K562 (cell line): ENCODE measurements around the gene CD52.
"Not testable (repeated sequence)": the region's sequence is repeated elsewhere in the genome, so short reads cannot be mapped to it uniquely, and the experiment has no call there.

Experiments
- DPF2 ChIP-seq: fragments of 450-650 bp; IDR thresholded peaks from 2 replicates; pipeline ENCODE4 v1.6.1; 2016
- GABPA ChIP-seq: fragments of 200-800 bp; sonication (Bioruptor generic); conservative IDR thresholded peaks from 2 replicates; pipeline ENCODE4 v1.6.1; 2016; ENCODE audit warnings: low read depth, missing genetic modification characterization, missing compliant biosample characterization
- HNRNPLL ChIP-seq: fragments of 200-400 bp; formaldehyde crosslinking; IDR thresholded peaks from 2 replicates; pipeline ENCODE4 v1.6.1; 2017; ENCODE audit warnings: low read length, low read depth, mild to moderate bottlenecking; ENCODE audit not compliant: poor library complexity, severe bottlenecking
- POLR2AphosphoS5 ChIP-seq: IDR thresholded peaks from 2 replicates; pipeline ENCODE4 v1.6.1; 2011; ENCODE audit warnings: mild to moderate bottlenecking, low read depth, low read length, moderate library complexity; ENCODE audit not compliant: control insufficient read depth, insufficient read depth
- SIN3A ChIP-seq, 2 experiments: fragments of 150-350 bp in 1 of 2; IDR thresholded peaks; 2 replicates each; pipeline ENCODE4 v1.6.1; 2011 to 2016; ENCODE audit warnings: borderline replicate concordance in 2 of 2, low read depth in 2 of 2, low read length in 2 of 2, mild to moderate bottlenecking in 2 of 2, moderate library complexity in 2 of 2; ENCODE audit not compliant: control insufficient read depth in 1 of 2
- TF ChIP-seq, protein P1 (sequence below), 3 experiments: IDR thresholded peaks in 2 of 3; conservative IDR thresholded peaks in 1 of 3; 2 replicates each; pipeline ENCODE4 v1.5.1; 2011 to 2012; ENCODE audit warnings: low read length in 3 of 3, mild to moderate bottlenecking in 3 of 3, control low read depth in 2 of 3, improper control_type of control experiment in 1 of 3, inconsistent platforms in 1 of 3, low read depth in 1 of 3, mixed read lengths in 1 of 3, moderate library complexity in 1 of 3; ENCODE audit not compliant: insufficient read depth in 2 of 3

GRCh38 chr1:26307966-26308899 is 9.5 kb upstream of the CD52 start:
- TF ChIP-seq HNRNPLL; SIN3A (IDR thresholded peaks at IDR 0.05; ENCODE audit: borderline replicate concordance in 2 of 2, control insufficient read depth in 1 of 2, low read depth in 2 of 2, low read length in 2 of 2); GABPA: not testable (repeated sequence)
- TF ChIP-seq, protein P1, sequence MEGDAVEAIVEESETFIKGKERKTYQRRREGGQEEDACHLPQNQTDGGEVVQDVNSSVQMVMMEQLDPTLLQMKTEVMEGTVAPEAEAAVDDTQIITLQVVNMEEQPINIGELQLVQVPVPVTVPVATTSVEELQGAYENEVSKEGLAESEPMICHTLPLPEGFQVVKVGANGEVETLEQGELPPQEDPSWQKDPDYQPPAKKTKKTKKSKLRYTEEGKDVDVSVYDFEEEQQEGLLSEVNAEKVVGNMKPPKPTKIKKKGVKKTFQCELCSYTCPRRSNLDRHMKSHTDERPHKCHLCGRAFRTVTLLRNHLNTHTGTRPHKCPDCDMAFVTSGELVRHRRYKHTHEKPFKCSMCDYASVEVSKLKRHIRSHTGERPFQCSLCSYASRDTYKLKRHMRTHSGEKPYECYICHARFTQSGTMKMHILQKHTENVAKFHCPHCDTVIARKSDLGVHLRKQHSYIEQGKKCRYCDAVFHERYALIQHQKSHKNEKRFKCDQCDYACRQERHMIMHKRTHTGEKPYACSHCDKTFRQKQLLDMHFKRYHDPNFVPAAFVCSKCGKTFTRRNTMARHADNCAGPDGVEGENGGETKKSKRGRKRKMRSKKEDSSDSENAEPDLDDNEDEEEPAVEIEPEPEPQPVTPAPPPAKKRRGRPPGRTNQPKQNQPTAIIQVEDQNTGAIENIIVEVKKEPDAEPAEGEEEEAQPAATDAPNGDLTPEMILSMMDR (IDR thresholded peaks at IDR 0.05 in 2 of 3, conservative IDR thresholded peaks at IDR 0.05 in 1 of 3; ENCODE audit: insufficient read depth in 2 of 3, low read depth in 1 of 3, low read length in 3 of 3), result not testable (repeated sequence)
- TF ChIP-seq DPF2, result peak; percentile 86
- peak; percentile 28; the same call in 1 of the 2 replicates for TF ChIP-seq POLR2AphosphoS5
